HepG2 (cell line): Measurements from ENCODE around the gene PSD4. TPM values are rescaled to one million over a fixed set of nuclear protein-coding genes. Genes with fewer than 3 reads are reported as not detected.

Experiments
- ATAC-seq: fragments of 200-7000 bp; cut with Tn5 transposase; 3 replicates; pipeline ENCODE4 v1.9.1; 2020; ENCODE audit warnings: mild to moderate bottlenecking, moderate library complexity
- BruUV-seq: library from RNA; stranded (reverse); fragments of 400-500 nt; replicated peaks from 2 replicates; lab custom pipeline; 2021; lab: Mats Ljungman, UMichigan
- CTCF ChIA-PET: fragments of 300-600 bp; formaldehyde crosslinking; extraction: SDS; loops from one replicate; lab custom pipeline; 2021; ENCODE audit warnings: low total read pairs, inconsistent platforms, low intra/inter-chr PET ratio; lab: Yijun Ruan, JAX
- POLR2A ChIA-PET: fragments of 350-600 bp; sonication (Branson Sonifier 250); formaldehyde crosslinking; loops from one replicate; lab custom pipeline; 2020; ENCODE audit warnings: antibody characterized with exemption, inconsistent platforms; lab: Yijun Ruan, JAX
- DNase-seq: peaks from one replicate; pipeline ENCODE4 v3.0.0-alpha.2; 2015; ENCODE audit warnings: low spot score
- FAIRE-seq: peaks from 3 replicates; lab custom pipeline; 2011; peaks lifted over from hg19 to GRCh38; lab: Jason Lieb, UNC
- H2AFZ ChIP-seq: one replicate; pipeline ENCODE4 v1.6.1; 2011; ENCODE audit warnings: low read length, inconsistent platforms
- H3K27ac ChIP-seq: fragments of 300-600 bp; 3 replicates; pipeline ENCODE4 v1.8.0; 2011; ENCODE audit warnings: mixed run types, mild to moderate bottlenecking, mixed read lengths, low read length, inconsistent platforms; ENCODE audit not compliant: insufficient read depth; ENCODE audit errors: extremely low read length
- H3K27me3 ChIP-seq, 2 experiments: fragments of 200-600 bp in 1 of 2; 2 replicates in 1 of 2; 3 replicates in 1 of 2; pipeline versions ENCODE4 v1.6.0 to v1.8.0; 2011; ENCODE audit warnings: low read length in 2 of 2, mild to moderate bottlenecking in 2 of 2, moderate library complexity in 2 of 2, inconsistent platforms in 1 of 2; ENCODE audit not compliant: insufficient read depth in 2 of 2, control insufficient read depth in 1 of 2
- H3K36me3 ChIP-seq, 2 experiments: fragments of 200-600 bp in 1 of 2; replicated peaks in 1 of 2; 2 replicates in 1 of 2; 3 replicates in 1 of 2; pipeline versions ENCODE4 v1.5.1 to v1.8.0; 2011; ENCODE audit warnings: low read length in 2 of 2, inconsistent platforms in 1 of 2; ENCODE audit not compliant: insufficient read depth in 2 of 2, control insufficient read depth in 1 of 2
- H3K4me1 ChIP-seq: 2 replicates; pipeline ENCODE4 v1.5.1; 2012; ENCODE audit warnings: low read length, inconsistent platforms; ENCODE audit not compliant: insufficient read depth
- H3K4me2 ChIP-seq: 2 replicates; pipeline ENCODE4 v1.6.0; 2011; ENCODE audit warnings: low read depth, low read length, inconsistent platforms
- H3K4me3 ChIP-seq, 3 experiments: fragments of 200-600 bp in 1 of 3; sonication (generic), shearing (Covaris generic) in 1 of 3; replicated peaks in 1 of 3; 2 replicates each; pipeline ENCODE4 v1.5.1; 2011 to 2016; ENCODE audit warnings: low read length in 3 of 3, inconsistent platforms in 2 of 3, low read depth in 2 of 3, mild to moderate bottlenecking in 2 of 3, control low read depth in 1 of 3, mixed read lengths in 1 of 3; ENCODE audit not compliant: insufficient read depth in 1 of 3
- H3K79me2 ChIP-seq: one replicate; pipeline ENCODE4 v1.6.1; 2011; ENCODE audit warnings: low read length, inconsistent platforms; ENCODE audit not compliant: insufficient read depth
- H3K9ac ChIP-seq: 2 replicates; pipeline ENCODE4 v1.6.0; 2011; ENCODE audit warnings: mild to moderate bottlenecking, low read depth, low read length, inconsistent platforms; ENCODE audit not compliant: insufficient read depth
- H3K9me3 ChIP-seq: 2 replicates; pipeline ENCODE4 v1.5.1; 2012; ENCODE audit warnings: mild to moderate bottlenecking, low read length
- H4K20me1 ChIP-seq: 2 replicates; pipeline ENCODE4 v1.6.0; 2011; ENCODE audit warnings: inconsistent platforms, mild to moderate bottlenecking, low read length, moderate library complexity; ENCODE audit not compliant: insufficient read depth
- HMGXB4 ChIP-seq, 2 experiments: sonication (generic) in 1 of 2; formaldehyde crosslinking in 1 of 2; IDR thresholded peaks; 2 replicates each; pipeline versions ENCODE4 v1.4.0 to v1.6.1; 2018 to 2020; ENCODE audit warnings: missing genetic modification reagents in 2 of 2, borderline replicate concordance in 1 of 2, low read depth in 1 of 2, mild to moderate bottlenecking in 1 of 2, missing biosample characterization in 1 of 2
- IKZF4 ChIP-seq: sonication (generic); formaldehyde crosslinking; IDR thresholded peaks from 2 replicates; pipeline ENCODE4 v1.5.1; 2020; ENCODE audit warnings: borderline replicate concordance, mild to moderate bottlenecking, low read depth, missing genetic modification reagents; ENCODE audit errors: not compliant biosample characterization
- KDM2A ChIP-seq: sonication (generic); formaldehyde crosslinking; IDR thresholded peaks from 2 replicates; pipeline ENCODE4 v1.4.0; 2020; ENCODE audit warnings: low read depth, missing genetic modification reagents, borderline replicate concordance
- PCBP1 ChIP-seq: fragments of 200-400 bp; formaldehyde crosslinking; IDR thresholded peaks from 2 replicates; pipeline ENCODE4 v1.6.1; 2017; ENCODE audit warnings: mild to moderate bottlenecking, low read depth, low read length, borderline replicate concordance
- RAD21 ChIP-seq: fragments of 450-650 bp; formaldehyde crosslinking; IDR thresholded peaks from 2 replicates; pipeline ENCODE4 v1.5.0; 2020; ENCODE audit warnings: mild to moderate bottlenecking
- SMC3 ChIP-seq: IDR thresholded peaks from 2 replicates; pipeline ENCODE4 v1.6.1; 2011; ENCODE audit warnings: low read length, improper control_type of control experiment
- SP4 ChIP-seq: sonication (generic); formaldehyde crosslinking; IDR thresholded peaks from 2 replicates; pipeline ENCODE4 v1.8.1; 2023; ENCODE audit warnings: mild to moderate bottlenecking, missing genetic modification reagents
- STAG1 ChIP-seq: sonication (generic); formaldehyde crosslinking; IDR thresholded peaks from 2 replicates; pipeline ENCODE4 v1.4.0; 2020; ENCODE audit warnings: missing genetic modification reagents
- ZBTB3 ChIP-seq: sonication (generic); formaldehyde crosslinking; IDR thresholded peaks from 2 replicates; pipeline ENCODE4 v1.4.0; 2020; ENCODE audit warnings: low read depth, mild to moderate bottlenecking, moderate library complexity, missing genetic modification reagents, borderline replicate concordance
- ZNF17 ChIP-seq: sonication (generic); formaldehyde crosslinking; IDR thresholded peaks from 2 replicates; pipeline ENCODE4 v1.5.0; 2020; ENCODE audit warnings: mild to moderate bottlenecking, missing genetic modification reagents
- ZNF33B ChIP-seq: sonication (generic); formaldehyde crosslinking; IDR thresholded peaks from 2 replicates; pipeline ENCODE4 v1.5.1; 2020; ENCODE audit warnings: mild to moderate bottlenecking, missing genetic modification reagents
- ZNF556 ChIP-seq: sonication (generic); formaldehyde crosslinking; IDR thresholded peaks from 2 replicates; pipeline ENCODE4 v1.4.0; 2020; ENCODE audit warnings: mild to moderate bottlenecking, missing genetic modification reagents, borderline replicate concordance
- ZNF563 ChIP-seq: sonication (generic); formaldehyde crosslinking; IDR thresholded peaks from 2 replicates; pipeline ENCODE4 v1.8.0; 2022; ENCODE audit warnings: mild to moderate bottlenecking, moderate library complexity, missing genetic modification reagents
- ZNF567 ChIP-seq: sonication (generic); formaldehyde crosslinking; IDR thresholded peaks from 2 replicates; pipeline ENCODE4 v1.8.1; 2023; ENCODE audit warnings: mild to moderate bottlenecking, missing genetic modification reagents, borderline replicate concordance
- WGBS: methylation state at CpG from one replicate; pipeline ENCODE4 v1.1.6; 2017; ENCODE audit warnings: low lambda C conversion rate; 5-methylcytosine and 5-hydroxymethylcytosine counted together
- in situ Hi-C: cut with HindIII; loops from 2 replicates; pipeline ENCODE4 v1.10.0; 2017; ENCODE audit warnings: low pct_unique_long_range_greater_than_20kb; ENCODE audit not compliant: extremely low pct_ligation_motif_present
- intact Hi-C: fragments of 100-400 bp; cut with micrococcal nuclease; formaldehyde crosslinking; loops from one replicate; pipeline ENCODE4 v1.10.0; 2022; ENCODE audit not compliant: unreplicated experiment
- polyA plus RNA-seq, 8 experiments: library from polyadenylated mRNA; depleted of rRNA in 3 of 8; stranded (reverse) in 7 of 8; unstranded in 1 of 8; fragments of >200 nt; fragmentation: Illumina TruSeq in 4 of 8; extraction: Trizol in 4 of 8; gene quantifications; 2 replicates each; pipeline versions ENCODE4 v1.2.1 to v1.2.3, GENCODE V29; 2011 to 2016; ENCODE audit warnings: low read depth in 4 of 8, missing spikeins in 1 of 8, mixed read lengths in 1 of 8; ENCODE audit not compliant: insufficient read depth in 1 of 8
- total RNA-seq, 5 experiments: library from RNA; depleted of rRNA; stranded (reverse); fragments of >200 nt; fragmentation: Illumina TruSeq; extraction: Trizol; gene quantifications; 2 replicates each; pipeline ENCODE4 v1.2.3, GENCODE V29; 2016; ENCODE audit warnings: low read depth in 1 of 5
- TF ChIP-seq, protein P1 (sequence below): sonication (generic); formaldehyde crosslinking; IDR thresholded peaks from 2 replicates; pipeline ENCODE4 v1.5.0; 2020; ENCODE audit warnings: mild to moderate bottlenecking, missing genetic modification reagents, moderate library complexity

The PSD4 gene
- total and polyA plus RNA-seq, 2 of the 13 experiments (the other 11 are each of a cell fraction or from before 2014, with no cell fraction given), result 5.8 to 9.4 TPM

DNA sequence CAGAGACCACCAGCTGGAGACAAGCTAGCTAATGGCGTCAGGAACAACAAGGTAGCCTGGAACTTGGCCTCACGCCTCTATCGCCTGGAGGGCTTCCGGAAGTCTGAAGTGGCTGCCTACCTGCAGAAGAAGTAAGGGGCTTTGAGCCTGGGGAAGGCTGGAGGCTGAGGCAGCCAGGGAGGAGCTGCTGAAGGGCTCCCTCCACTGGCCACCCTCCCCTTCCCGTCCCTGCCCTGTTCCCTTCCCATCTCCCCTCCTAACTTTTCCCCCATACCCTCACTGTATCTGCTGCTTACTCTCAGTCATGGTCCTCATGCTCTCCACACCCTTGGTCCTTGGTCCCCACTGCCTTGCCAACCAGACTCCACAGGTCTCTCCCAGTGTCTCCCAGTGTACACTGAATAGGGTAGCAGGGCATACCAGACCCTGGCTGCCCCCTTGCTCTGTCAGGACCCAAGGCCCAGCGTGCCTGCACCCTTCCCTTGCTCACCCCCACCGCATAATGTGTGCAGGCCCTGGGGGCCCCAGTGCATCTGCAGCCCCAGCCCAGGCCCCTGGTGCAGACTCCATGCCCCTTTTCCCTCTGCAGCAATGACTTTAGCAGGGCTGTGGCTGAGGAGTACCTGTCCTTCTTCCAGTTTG is 18.8 kb downstream of the PSD4 start:
- no peak overlapping the region for H2AFZ ChIP-seq
- no peak overlapping the region for H3K4me3 ChIP-seq
- ATAC-seq (peak; percentile 83), FAIRE-seq (no peak), DNase-seq (no peak)
- ChIA-PET CTCF (interaction anchor here (1.1 to 2.8 kb wide), 4 partner anchors 54 to 112 kb away, joined by 4 to 19 read pairs (median 6); no protein-coding TSS in a partner anchor), POLR2A (no interaction called here)
- H3K79me2 ChIP-seq, result no peaks in the 10 kb centered on the region
- TF ChIP-seq ZNF17 (CRISPR knock-in tag), result no peak
- 0 out of 2 replicates have a peak, but pooled peaks have one; percentile 53 for TF ChIP-seq PCBP1
- no peak for TF ChIP-seq ZNF567 (CRISPR knock-in tag)
- TF ChIP-seq, protein P1, sequence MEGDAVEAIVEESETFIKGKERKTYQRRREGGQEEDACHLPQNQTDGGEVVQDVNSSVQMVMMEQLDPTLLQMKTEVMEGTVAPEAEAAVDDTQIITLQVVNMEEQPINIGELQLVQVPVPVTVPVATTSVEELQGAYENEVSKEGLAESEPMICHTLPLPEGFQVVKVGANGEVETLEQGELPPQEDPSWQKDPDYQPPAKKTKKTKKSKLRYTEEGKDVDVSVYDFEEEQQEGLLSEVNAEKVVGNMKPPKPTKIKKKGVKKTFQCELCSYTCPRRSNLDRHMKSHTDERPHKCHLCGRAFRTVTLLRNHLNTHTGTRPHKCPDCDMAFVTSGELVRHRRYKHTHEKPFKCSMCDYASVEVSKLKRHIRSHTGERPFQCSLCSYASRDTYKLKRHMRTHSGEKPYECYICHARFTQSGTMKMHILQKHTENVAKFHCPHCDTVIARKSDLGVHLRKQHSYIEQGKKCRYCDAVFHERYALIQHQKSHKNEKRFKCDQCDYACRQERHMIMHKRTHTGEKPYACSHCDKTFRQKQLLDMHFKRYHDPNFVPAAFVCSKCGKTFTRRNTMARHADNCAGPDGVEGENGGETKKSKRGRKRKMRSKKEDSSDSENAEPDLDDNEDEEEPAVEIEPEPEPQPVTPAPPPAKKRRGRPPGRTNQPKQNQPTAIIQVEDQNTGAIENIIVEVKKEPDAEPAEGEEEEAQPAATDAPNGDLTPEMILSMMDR (CRISPR knock-in tag), result peak; percentile 73
- 0 out of 2 replicates have a peak, but pooled peaks have one; percentile 22 for TF ChIP-seq SP4 (CRISPR knock-in tag)
- TF ChIP-seq SMC3, result peak; percentile 45
- no peak for TF ChIP-seq ZNF563 (CRISPR knock-in tag)
- TF ChIP-seq HMGXB4 (CRISPR knock-in tag; IDR thresholded peaks at IDR 0.05; ENCODE audit: borderline replicate concordance in 1 of 2, low read depth in 1 of 2), result peak in 1 of 2 experiments; percentile 25; a peak in 1 of 4 replicates
- 0 out of 2 replicates have a peak, but pooled peaks have one; percentile 18 for TF ChIP-seq KDM2A (CRISPR knock-in tag)
- TF ChIP-seq ZNF33B (CRISPR knock-in tag), result no peak
- no peak for TF ChIP-seq IKZF4
- no peak for TF ChIP-seq ZBTB3 (CRISPR knock-in tag)
- TF ChIP-seq STAG1 (CRISPR knock-in tag), result peak; percentile 80
- TF ChIP-seq ZNF556 (CRISPR knock-in tag), result no peak
- TF ChIP-seq RAD21 (CRISPR knock-in tag), result peak; percentile 58
- no peaks in the 10 kb centered on the region for H3K9me3 ChIP-seq
- no peak overlapping the region for H3K27ac ChIP-seq
- no peak overlapping the region for H3K9ac ChIP-seq
- no peaks in the 10 kb centered on the region; a peak in 1 of 5 replicates for H3K36me3 ChIP-seq
- H4K20me1 ChIP-seq, result no peaks in the 10 kb centered on the region
- no peak overlapping the region for H3K4me2 ChIP-seq
- H3K4me1 ChIP-seq, result no peaks in the 10 kb centered on the region
- WGBS, result 74% methylated on average over 7 of the region's 7 CpGs
- in situ Hi-C loops, result no loop called here
- no TSS peak for BruUV-seq
- no peaks in the 10 kb centered on the region; a peak in 1 of 5 replicates for H3K27me3 ChIP-seq
- intact Hi-C loops, result no loop called here
